GM12801 (cell line): Measurements from ENCODE around the gene CYP27B1.

Experiments used
- TF ChIP-seq, protein P1 (sequence below): IDR thresholded peaks from one replicate; pipeline ENCODE4 v1.5.1; 2011; ENCODE audit warnings: control low read depth; ENCODE audit not compliant: insufficient read length; ENCODE audit errors: extremely low read depth

CYP27B1 gene

DNA sequence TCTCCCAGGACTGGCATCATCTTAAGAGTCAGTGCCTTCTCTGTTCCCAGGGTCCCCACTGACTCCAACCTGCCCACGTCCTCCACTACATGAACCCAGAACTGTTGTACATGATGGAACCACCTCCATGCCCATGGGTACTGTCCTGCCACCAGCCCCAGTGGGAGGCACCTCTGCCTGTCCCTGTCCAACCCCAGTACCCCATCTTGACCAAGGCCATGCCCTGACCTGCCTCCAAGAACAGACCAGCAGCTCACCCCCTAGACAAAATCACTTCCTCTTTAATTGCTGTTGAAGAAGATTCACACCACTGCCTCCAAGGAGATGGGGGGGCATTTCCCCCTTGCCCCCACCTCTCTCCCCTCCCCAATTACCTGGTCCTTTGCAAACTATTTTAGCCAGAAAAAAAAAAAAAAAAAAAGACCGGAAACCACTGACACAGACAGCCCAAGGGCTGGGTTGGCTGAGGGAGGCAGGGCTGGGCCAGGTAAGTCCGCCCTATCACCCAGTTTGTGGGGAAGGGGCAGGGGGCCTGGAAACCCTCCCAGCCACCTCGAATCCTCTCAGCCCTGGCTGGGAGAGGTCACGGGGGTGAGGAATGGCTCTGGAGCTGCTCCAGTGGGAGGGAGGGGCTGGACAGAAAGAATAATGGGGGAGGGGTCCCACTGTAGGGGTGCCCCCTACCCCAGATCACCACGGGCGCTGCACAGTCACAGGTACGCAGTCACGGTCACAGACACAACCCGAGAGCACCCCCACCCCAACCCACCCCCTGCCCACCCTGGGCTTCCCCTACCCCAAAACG lies 41.7 kb downstream of the CYP27B1 start:
- TF ChIP-seq, protein P1, sequence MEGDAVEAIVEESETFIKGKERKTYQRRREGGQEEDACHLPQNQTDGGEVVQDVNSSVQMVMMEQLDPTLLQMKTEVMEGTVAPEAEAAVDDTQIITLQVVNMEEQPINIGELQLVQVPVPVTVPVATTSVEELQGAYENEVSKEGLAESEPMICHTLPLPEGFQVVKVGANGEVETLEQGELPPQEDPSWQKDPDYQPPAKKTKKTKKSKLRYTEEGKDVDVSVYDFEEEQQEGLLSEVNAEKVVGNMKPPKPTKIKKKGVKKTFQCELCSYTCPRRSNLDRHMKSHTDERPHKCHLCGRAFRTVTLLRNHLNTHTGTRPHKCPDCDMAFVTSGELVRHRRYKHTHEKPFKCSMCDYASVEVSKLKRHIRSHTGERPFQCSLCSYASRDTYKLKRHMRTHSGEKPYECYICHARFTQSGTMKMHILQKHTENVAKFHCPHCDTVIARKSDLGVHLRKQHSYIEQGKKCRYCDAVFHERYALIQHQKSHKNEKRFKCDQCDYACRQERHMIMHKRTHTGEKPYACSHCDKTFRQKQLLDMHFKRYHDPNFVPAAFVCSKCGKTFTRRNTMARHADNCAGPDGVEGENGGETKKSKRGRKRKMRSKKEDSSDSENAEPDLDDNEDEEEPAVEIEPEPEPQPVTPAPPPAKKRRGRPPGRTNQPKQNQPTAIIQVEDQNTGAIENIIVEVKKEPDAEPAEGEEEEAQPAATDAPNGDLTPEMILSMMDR = no peak

- TF ChIP-seq, protein P1 = no peak
These were observed 42.6 kb downstream of the CYP27B1 start for GRCh38 chr12:57724003-57724935.

DNA sequence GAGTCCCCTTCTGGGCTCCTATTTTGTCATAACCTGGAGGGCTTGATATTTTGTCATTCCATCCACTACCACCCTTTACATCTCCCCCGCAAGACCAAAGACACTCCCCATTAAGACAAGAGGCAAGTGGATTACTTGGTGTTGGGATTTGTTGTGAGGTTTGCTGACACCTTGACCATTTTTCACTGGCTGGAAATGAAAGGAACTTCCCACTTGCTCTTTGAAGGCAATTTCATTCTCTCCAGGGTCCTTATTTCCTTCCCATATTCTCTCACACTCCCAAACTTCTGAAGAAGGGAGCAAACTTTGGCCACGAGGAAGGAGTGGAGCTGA lies 43.3 kb downstream of the CYP27B1 start:
- TF ChIP-seq, protein P1 = no peak

DNA sequence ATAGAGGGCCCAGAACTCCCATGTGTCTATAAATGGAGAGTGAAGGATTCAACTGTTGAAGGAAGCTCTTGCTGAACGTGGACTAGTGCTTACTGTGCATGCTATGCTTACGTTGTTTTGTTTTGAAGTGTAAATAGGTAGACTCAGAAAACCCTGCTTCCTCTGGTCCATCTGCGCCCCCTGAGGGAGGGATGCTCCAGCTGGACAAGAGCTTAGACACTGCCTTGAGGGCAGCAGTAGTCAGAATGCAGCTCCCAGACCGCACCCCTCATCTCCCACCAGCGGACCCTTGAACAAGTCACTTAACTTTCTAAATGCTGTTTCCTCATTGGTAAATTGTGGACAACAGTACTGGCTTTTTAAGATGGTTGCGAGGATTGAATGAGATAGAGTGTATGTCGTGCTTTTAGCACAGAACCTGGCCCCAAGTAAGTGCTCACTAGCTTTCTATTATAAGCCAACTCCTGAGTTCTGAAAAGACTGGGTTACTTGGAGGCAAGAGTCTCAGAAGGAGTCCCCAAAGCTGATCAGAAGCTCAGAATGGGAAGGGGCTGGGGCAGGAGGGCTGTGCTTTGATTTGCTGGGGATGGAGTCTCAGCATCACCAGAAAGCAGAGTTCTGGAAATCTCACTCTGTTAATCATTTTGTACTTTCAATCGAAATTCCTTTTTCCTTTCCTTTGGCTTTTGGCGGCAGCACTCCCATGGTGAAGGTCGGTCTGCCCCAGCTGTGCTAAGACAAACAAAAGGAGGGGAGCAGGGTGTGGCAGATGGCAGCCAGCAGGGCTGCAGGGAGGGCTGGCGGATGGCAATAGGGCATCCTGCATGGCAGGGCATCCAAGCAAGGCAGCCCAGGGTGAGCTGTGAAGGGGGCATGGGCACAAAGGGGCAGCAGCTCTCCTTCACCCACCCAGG lies 43.9 kb downstream of the CYP27B1 start:
- TF ChIP-seq, protein P1 = no peak

GRCh38 chr12:57720606-57721595 lies 46.0 kb downstream of the CYP27B1 start:
- TF ChIP-seq, protein P1 = no peak

DNA sequence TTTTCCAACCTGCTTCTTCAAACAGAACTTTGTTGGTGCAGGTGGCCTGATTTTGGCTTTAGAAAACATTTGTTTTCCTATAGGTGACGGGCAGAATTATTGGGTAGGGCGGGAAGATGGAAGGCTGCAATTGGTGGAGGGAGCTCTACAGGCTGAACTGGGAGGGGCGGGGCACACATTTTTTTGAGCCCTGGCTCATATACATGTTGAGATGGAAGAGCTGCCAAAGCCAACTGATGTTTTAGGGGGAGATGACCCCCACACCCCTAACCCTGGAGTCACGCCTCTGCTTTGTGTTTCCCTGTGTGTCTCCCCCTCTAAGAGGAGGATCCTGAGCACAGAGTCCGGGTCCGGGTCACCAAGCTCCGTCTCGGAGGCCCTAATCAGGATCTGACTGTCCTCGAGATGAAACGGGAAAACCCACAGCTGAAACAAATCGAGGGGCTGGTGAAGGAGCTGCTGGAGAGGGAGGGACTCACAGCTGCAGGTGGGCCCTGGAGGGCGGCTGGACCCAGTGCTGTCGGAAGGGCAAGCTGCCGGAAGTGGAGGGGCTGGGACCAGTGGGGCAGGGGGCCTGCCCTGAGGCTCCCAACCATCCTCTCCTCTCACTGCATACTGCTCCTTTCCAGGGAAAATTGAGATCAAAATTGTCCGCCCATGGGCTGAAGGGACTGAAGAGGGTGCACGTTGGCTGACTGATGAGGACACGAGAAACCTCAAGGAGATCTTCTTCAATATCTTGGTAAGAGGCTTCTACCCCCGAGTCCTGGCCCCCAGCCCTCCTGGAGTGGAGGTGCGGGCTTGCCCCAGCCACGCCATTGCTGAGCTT lies 46.9 kb downstream of the CYP27B1 start:
- TF ChIP-seq, protein P1 = no peak
